ENCODE results near the gene RDH8.

DNA sequence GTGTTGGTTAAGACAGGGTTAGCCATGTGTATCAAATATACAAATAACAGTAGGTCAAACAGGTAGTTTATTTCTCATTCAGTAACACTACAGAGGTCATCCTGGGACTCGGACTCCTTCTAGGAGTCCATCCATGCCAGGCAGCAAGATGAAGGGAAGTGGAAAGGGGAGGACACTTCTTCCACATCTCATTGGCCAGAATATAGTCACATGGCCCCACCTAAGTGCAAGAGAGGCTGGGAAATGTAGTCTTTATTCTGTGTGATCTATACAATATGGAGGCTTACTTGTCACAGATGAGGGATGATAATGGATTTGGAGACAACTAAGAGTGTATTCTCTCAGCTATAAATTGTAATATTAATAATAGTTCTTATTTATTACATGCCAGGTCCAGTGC is 31.1 kb downstream of the RDH8 start:
- TF ChIP-seq, protein P1, sequence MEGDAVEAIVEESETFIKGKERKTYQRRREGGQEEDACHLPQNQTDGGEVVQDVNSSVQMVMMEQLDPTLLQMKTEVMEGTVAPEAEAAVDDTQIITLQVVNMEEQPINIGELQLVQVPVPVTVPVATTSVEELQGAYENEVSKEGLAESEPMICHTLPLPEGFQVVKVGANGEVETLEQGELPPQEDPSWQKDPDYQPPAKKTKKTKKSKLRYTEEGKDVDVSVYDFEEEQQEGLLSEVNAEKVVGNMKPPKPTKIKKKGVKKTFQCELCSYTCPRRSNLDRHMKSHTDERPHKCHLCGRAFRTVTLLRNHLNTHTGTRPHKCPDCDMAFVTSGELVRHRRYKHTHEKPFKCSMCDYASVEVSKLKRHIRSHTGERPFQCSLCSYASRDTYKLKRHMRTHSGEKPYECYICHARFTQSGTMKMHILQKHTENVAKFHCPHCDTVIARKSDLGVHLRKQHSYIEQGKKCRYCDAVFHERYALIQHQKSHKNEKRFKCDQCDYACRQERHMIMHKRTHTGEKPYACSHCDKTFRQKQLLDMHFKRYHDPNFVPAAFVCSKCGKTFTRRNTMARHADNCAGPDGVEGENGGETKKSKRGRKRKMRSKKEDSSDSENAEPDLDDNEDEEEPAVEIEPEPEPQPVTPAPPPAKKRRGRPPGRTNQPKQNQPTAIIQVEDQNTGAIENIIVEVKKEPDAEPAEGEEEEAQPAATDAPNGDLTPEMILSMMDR (optimal IDR thresholded peaks at IDR 0.05 in 1 of 3, IDR thresholded peaks at IDR 0.05 in 1 of 3, conservative IDR thresholded peaks at IDR 0.05 in 1 of 3; ENCODE audit: extremely low read depth in 1 of 3, insufficient read depth in 2 of 3, low read length in 3 of 3) = no peak
- no peak for TF ChIP-seq EZH2 (IDR thresholded peaks at IDR 0.05; ENCODE audit: low read length)

Measured in keratinocyte (primary cell).